ENCODE measurements around the gene C4BPA.

Gene C4BPA

DNA sequence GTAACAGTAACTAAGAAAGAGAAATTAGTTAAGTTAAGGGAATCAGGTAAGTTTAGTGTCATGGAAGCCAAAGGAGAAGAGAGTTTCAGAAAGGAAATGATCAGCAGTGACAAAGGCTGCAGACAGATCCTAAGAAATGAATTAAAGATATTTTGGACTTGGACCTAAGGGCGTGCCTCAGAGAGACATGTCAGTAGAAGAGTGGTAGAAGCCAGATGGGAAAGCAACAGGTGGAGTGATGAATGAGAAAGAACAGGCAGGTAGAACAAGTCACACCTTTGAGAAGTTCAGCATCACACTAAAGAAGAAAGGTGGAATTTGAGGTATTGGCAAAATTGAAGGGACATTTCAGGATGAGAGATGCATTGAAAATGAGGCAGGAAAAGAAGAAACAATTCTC lies 1.4 kb upstream of the C4BPA start:
- TF ChIP-seq, protein P1, sequence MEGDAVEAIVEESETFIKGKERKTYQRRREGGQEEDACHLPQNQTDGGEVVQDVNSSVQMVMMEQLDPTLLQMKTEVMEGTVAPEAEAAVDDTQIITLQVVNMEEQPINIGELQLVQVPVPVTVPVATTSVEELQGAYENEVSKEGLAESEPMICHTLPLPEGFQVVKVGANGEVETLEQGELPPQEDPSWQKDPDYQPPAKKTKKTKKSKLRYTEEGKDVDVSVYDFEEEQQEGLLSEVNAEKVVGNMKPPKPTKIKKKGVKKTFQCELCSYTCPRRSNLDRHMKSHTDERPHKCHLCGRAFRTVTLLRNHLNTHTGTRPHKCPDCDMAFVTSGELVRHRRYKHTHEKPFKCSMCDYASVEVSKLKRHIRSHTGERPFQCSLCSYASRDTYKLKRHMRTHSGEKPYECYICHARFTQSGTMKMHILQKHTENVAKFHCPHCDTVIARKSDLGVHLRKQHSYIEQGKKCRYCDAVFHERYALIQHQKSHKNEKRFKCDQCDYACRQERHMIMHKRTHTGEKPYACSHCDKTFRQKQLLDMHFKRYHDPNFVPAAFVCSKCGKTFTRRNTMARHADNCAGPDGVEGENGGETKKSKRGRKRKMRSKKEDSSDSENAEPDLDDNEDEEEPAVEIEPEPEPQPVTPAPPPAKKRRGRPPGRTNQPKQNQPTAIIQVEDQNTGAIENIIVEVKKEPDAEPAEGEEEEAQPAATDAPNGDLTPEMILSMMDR (IDR thresholded peaks at IDR 0.05; ENCODE audit: insufficient read depth, low read depth, low read length, missing control alignments), result no peak
- no peak overlapping the region for H3K4me3 ChIP-seq (ENCODE audit: low read length)
- no peak for DNase-seq (ENCODE audit: low read depth)

DNA sequence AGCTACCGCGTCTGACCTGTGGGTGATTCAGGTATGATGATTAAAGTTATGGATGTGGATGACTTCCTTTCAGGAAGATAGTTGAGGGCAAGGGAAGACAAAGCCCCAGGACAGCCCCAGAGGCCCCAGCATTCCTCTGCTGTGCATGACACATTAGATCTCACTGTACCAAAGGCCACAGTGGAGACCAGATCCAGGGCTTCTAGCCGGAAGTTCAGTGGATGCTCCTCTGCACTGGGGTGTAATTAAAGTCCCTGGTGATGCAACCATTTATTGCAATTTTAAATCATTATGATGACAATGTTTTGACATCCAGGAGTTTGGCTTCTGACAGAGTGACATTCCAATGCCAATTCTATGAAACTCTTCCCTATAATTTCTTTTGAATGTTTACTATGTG lies 5.0 kb downstream of the C4BPA start:
- DNase-seq (ENCODE audit: low read depth), result no peak
- TF ChIP-seq, protein P1 (IDR thresholded peaks at IDR 0.05; ENCODE audit: insufficient read depth, low read depth, low read length, missing control alignments), result no peak

DNA sequence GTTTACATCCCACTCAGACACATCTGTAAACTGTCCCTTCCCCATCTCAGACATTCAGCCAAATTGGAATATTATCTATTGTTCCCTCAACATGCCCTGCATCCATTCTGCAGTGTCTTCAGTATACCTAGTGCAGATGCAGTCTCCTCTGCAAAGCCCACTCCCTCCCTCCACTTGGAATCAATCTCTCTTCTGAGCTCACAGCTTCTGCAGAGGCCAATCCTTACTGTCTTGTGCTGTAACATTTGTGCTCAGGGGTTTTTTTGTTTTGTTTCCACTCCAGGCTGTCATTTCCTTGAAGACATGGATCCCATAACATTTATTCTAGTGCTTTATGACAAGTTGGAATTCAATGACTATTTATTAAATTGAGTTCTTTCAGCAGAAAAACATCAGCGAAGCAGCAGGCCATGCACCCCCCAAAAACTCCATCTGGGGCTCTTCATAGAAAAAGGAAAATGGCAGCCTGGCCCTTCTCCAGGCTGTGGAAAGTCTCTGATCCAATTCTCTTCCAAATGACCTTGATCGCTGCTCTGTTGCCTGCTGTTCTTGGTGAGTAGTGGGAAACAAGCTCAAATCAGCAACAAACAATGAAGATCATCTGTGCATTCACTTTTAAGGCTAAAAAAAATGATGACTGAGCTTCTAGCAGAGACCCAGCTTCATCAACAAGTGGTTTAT lies 8.7 kb downstream of the C4BPA start:
- TF ChIP-seq, protein P1 (IDR thresholded peaks at IDR 0.05; ENCODE audit: insufficient read depth, low read depth, low read length, missing control alignments), result no peak
- no peak for DNase-seq (ENCODE audit: low read depth)
- no peak overlapping the region for H3K4me3 ChIP-seq (ENCODE audit: low read length)

More for the DNA sequence above, 5.0 kb downstream of the C4BPA start:
- H3K4me3 ChIP-seq (ENCODE audit: low read length), result no peak overlapping the region

DNA sequence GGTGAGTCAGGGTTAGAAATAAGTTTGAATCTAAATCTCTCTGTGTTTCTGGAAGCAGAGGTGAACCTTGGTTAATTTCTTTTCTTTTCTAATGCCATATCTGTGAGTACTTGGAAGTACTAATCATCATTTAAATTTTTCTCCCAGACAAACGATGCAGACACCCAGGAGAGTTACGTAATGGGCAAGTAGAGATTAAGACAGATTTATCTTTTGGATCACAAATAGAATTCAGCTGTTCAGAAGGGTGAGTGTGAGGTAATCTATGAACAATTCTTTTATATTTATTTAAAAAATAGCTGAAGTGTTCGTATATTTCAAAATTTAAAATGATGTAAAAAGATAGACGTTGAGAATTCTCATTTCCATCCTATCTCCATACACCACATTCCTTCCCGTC lies 11.2 kb downstream of the C4BPA start:
- DNase-seq (ENCODE audit: low read depth), result no peak
- TF ChIP-seq, protein P1 (IDR thresholded peaks at IDR 0.05; ENCODE audit: insufficient read depth, low read depth, low read length, missing control alignments), result no peak

DNA sequence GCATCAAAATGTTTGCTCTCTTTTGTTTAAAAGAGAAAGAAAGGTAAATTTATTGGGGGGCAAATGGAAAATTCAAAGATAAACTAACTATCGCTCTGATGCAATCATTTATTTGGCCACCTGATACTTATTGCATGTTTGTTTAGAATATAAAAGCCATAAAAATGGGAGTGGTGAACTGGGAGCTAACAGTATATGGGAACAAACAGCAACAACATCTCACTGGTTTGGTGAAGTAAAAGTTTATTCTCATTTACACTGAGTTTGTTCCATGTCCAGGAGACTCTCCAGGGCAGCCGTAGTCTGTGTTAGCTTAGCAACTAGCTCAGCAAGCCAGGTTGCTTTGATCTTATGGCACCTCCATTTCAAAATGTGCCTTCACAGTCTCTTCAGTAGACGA lies 20.4 kb downstream of the C4BPA start:
- TF ChIP-seq, protein P1 (IDR thresholded peaks at IDR 0.05; ENCODE audit: insufficient read depth, low read depth, low read length, missing control alignments), result no peak
- H3K4me3 ChIP-seq (ENCODE audit: low read length), result no peak overlapping the region
- DNase-seq (ENCODE audit: low read depth), result no peak

More for the DNA sequence above, 11.2 kb downstream of the C4BPA start:
- no peak overlapping the region for H3K4me3 ChIP-seq (ENCODE audit: low read length)

DNA sequence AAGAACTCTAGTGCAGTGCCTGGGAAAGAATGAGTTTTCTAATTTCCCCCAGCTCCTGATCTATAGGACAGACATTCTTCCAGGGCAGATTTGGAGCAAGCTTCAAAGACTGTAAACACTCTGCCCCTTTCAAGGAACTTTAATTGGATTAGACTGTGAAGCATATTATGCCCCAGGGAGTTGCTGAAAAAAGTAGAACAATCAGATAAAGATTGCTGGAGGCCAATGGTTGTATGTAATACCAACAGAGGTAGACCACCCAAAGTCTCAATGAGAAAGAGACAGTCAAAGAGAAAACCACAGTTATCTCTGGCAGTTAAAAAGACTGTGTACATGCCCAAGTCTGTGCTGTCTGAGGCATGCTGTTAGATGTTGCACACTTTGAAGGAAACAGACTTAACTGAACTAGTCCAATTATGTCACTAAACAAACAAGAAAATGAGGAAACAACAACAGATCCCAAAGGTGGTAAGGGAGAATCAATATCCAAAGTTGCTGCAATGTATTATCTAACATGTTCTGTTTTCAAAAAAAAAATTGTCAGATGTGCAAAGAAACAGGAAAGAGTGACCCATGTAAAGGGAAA lies 24.4 kb downstream of the C4BPA start:
- no peak for DNase-seq (ENCODE audit: low read depth)
- no peak overlapping the region for H3K4me3 ChIP-seq (ENCODE audit: low read length)
- TF ChIP-seq, protein P1 (IDR thresholded peaks at IDR 0.05; ENCODE audit: insufficient read depth, low read depth, low read length, missing control alignments), result no peak

DNA sequence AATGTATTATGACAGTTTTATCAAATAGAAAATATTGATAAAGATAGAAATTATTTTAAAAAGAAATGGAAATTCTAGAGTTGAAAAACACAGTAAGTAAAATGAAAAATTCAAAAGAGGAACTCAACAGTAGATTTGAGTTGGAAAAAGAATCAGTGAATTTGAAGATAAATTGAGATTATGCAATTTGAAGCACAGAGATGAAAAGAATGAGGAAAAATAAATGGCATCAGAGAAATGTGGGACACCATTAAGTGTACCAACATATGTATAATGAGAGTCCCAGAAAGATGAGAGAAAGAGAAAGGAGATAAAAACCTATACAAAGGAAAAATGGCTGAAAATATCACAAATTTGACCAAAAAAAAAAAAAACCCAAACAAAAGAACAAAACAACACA lies 25.0 kb downstream of the C4BPA start:
- DNase-seq (ENCODE audit: low read depth), result no peak
- no peak overlapping the region for H3K4me3 ChIP-seq (ENCODE audit: low read length)
- TF ChIP-seq, protein P1 (IDR thresholded peaks at IDR 0.05; ENCODE audit: insufficient read depth, low read depth, low read length, missing control alignments), result no peak
